PC-9 (cell line): ENCODE data around the gene RPS14. TPM values are rescaled to one million over a fixed set of nuclear protein-coding genes. Genes with fewer than 3 reads are reported as not detected.

Experiments used
- BruUV-seq: library from RNA; stranded (reverse); fragments of 400-500 nt; replicated peaks from 2 replicates; lab custom pipeline; 2021; lab: Mats Ljungman, UMichigan
- CTCF ChIA-PET: fragments of 300-600 bp; sonication (Branson Sonifier 250); formaldehyde crosslinking; loops from one replicate; lab custom pipeline; 2022; ENCODE audit warnings: antibody characterized with exemption; lab: Charles Lee
- POLR2A ChIA-PET: fragments of 300-600 bp; sonication (Branson Sonifier 250); formaldehyde crosslinking; loops from one replicate; lab custom pipeline; 2022; ENCODE audit warnings: antibody characterized with exemption; ENCODE audit not compliant: unreplicated experiment; lab: Charles Lee
- DNase-seq, 2 experiments: peaks; one replicate each; pipeline versions ENCODE4 v3.0.0 to v3.0.0-alpha.2; 2015 to 2022; ENCODE audit warnings: mixed read lengths in 1 of 2
- H2AFZ ChIP-seq: fragments of 200-600 bp; sonication (generic); 2 replicates; pipeline ENCODE4 v1.8.1; 2017; ENCODE audit warnings: antibody characterized with exemption
- H3F3A ChIP-seq: fragments of 200-600 bp; sonication (generic); 2 replicates; pipeline ENCODE4 v1.8.1; 2017; ENCODE audit warnings: antibody characterized with exemption, mild to moderate bottlenecking, low read depth; ENCODE audit not compliant: insufficient read depth
- H3K27ac ChIP-seq: fragments of 200-600 bp; sonication (generic); 2 replicates; pipeline ENCODE4 v1.6.1; 2016; ENCODE audit warnings: mixed run types
- H3K27me3 ChIP-seq: fragments of 200-600 bp; sonication (generic); 2 replicates; pipeline ENCODE4 v1.6.1; 2016; ENCODE audit warnings: low read depth, mixed run types; ENCODE audit not compliant: insufficient read depth
- H3K36me3 ChIP-seq: fragments of 200-600 bp; sonication (generic); 2 replicates; pipeline ENCODE4 v1.6.1; 2016; ENCODE audit warnings: low read depth, mixed run types
- H3K4me1 ChIP-seq: fragments of 200-600 bp; sonication (generic); replicated peaks from 2 replicates; pipeline ENCODE4 v1.6.1; 2016; ENCODE audit warnings: mixed run types; ENCODE audit not compliant: insufficient read depth
- H3K4me2 ChIP-seq: fragments of 200-600 bp; sonication (generic); 2 replicates; pipeline ENCODE4 v1.6.1; 2017; ENCODE audit warnings: mixed run types
- H3K4me3 ChIP-seq: fragments of 200-600 bp; sonication (generic); 2 replicates; pipeline ENCODE4 v1.6.1; 2016; ENCODE audit warnings: mixed run types
- H3K79me2 ChIP-seq: fragments of 200-600 bp; sonication (generic); 2 replicates; pipeline ENCODE4 v1.6.1; 2017; ENCODE audit warnings: low read depth, mixed run types
- H3K9me2 ChIP-seq: fragments of 200-600 bp; sonication (generic); 2 replicates; pipeline ENCODE4 v1.8.1; 2017; ENCODE audit warnings: mild to moderate bottlenecking; ENCODE audit not compliant: insufficient read depth
- H3K9me3 ChIP-seq: fragments of 200-600 bp; sonication (generic); 2 replicates; pipeline ENCODE4 v1.8.1; 2016; ENCODE audit warnings: low read depth; ENCODE audit not compliant: insufficient read depth
- H4K20me1 ChIP-seq: fragments of 200-600 bp; sonication (generic); 2 replicates; pipeline ENCODE4 v1.8.1; 2017; ENCODE audit not compliant: insufficient read depth
- EZH2 ChIP-seq: fragments of 200-600 bp; sonication (generic); IDR thresholded peaks from 2 replicates; pipeline ENCODE4 v1.8.0; 2017; ENCODE audit warnings: antibody characterized with exemption, low read depth
- intact Hi-C: fragments of 100-400 bp; cut with micrococcal nuclease; formaldehyde crosslinking; loops from one replicate; pipeline ENCODE4 v1.10.0; 2022; ENCODE audit not compliant: unreplicated experiment
- total RNA-seq: library from RNA; stranded (reverse); gene quantifications from 2 replicates; pipeline ENCODE4 v1.2.3, GENCODE V29; 2021
- TF ChIP-seq, protein P1 (sequence below): fragments of 200-600 bp; sonication (generic); conservative IDR thresholded peaks from 2 replicates; pipeline ENCODE4 v1.6.1; 2017; ENCODE audit warnings: mixed run types, antibody characterized with exemption, mild to moderate bottlenecking, moderate library complexity

Gene RPS14
- total RNA-seq, 1 experiment from 2014 or later, result 2,907 TPM

DNA sequence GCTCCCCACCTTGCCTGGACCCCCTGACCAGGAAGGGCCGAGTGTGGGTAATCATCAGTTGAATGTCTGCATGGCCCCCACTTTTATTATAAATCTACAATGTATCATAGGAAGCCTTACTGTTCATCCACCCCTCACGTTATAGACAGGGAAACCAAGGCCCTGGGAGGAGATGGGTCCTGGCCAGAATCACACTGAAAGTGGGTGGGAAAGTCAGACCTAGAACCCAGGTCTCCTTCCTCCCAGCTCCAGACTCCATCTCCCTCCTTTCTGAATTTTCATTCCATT is 53.9 kb downstream of the RPS14 start:
- no peaks in the 10 kb centered on the region for H3K9me3 ChIP-seq
- intact Hi-C loops, result loop anchor here (5.0 kb wide), 1 partner anchor 42 kb away; no protein-coding TSS in a partner anchor
- POLR2A ChIA-PET, result no interaction called here
- H3K27ac ChIP-seq, result no peak overlapping the region
- no peak for TF ChIP-seq EZH2
- TF ChIP-seq, protein P1, sequence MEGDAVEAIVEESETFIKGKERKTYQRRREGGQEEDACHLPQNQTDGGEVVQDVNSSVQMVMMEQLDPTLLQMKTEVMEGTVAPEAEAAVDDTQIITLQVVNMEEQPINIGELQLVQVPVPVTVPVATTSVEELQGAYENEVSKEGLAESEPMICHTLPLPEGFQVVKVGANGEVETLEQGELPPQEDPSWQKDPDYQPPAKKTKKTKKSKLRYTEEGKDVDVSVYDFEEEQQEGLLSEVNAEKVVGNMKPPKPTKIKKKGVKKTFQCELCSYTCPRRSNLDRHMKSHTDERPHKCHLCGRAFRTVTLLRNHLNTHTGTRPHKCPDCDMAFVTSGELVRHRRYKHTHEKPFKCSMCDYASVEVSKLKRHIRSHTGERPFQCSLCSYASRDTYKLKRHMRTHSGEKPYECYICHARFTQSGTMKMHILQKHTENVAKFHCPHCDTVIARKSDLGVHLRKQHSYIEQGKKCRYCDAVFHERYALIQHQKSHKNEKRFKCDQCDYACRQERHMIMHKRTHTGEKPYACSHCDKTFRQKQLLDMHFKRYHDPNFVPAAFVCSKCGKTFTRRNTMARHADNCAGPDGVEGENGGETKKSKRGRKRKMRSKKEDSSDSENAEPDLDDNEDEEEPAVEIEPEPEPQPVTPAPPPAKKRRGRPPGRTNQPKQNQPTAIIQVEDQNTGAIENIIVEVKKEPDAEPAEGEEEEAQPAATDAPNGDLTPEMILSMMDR, result no peak
- DNase-seq, result no peak
- no peaks in the 10 kb centered on the region for H3K36me3 ChIP-seq
- H3F3A ChIP-seq, result 0 out of 2 replicates have a peak, but pooled peaks cover 5% of the 10 kb centered on the region
- CTCF ChIA-PET, result no interaction called here
- no peak overlapping the region for H3K4me2 ChIP-seq
- no TSS peak for BruUV-seq
- no peak overlapping the region for H3K4me3 ChIP-seq
- H2AFZ ChIP-seq, result no peak overlapping the region
- H3K27me3 ChIP-seq, result no peaks in the 10 kb centered on the region
- no peaks in the 10 kb centered on the region for H4K20me1 ChIP-seq
- no peaks in the 10 kb centered on the region for H3K79me2 ChIP-seq
- H3K9me2 ChIP-seq, result no peaks in the 10 kb centered on the region
- H3K4me1 ChIP-seq, result no peaks in the 10 kb centered on the region

DNA sequence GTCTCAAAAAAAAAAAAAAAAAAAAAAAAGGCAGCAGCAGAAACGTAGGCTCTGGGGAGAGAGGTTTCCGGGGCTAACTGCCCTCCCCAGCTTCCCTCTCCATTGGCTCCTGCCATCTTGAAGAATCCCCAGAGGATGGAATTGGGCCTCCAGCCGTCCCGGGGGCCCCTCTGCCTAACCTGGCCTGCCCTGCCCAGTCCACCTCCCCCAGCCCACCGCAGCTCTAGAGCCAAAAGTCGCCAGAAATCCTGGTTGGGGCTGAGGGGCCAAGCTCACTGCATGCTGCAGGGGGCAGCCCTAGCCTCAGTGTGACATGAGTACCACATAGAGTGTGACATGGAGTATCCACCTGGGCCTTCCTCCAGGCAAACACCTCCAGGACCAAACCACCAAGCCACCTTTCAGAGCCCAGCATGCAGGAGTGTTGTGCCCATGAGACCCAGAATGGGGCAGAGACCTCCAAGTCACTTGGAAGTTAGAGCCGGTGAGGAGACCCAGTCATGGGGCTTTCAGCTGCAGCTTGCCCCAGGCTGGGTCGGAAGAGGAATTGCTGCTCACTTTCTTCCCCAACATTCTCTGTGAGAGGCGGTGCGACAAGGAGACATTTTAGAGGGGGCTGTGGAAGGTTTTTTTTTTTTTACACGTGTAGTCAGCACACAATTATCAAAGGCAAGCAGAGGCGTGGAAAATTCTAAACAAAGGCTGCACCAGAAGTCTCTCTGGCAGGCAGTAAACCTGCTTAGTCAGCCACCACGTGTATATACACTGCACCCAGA is 54.4 kb downstream of the RPS14 start:
- Histone ChIP-seq H3F3A (0 out of 2 replicates have a peak, but pooled peaks cover 1% of the 10 kb centered on the region), H3K4me3 (no peak overlapping the region), H3K27ac (no peak overlapping the region), H3K4me1 (no peaks in the 10 kb centered on the region), H4K20me1 (no peaks in the 10 kb centered on the region), H3K36me3 (no peaks in the 10 kb centered on the region), H3K9me2 (no peaks in the 10 kb centered on the region), H2AFZ (no peak overlapping the region), H3K4me2 (no peak overlapping the region), H3K9me3 (no peaks in the 10 kb centered on the region), H3K79me2 (no peaks in the 10 kb centered on the region), H3K27me3 (no peaks in the 10 kb centered on the region)
- POLR2A ChIA-PET, result no interaction called here
- no TSS peak for BruUV-seq
- no peak for DNase-seq
- TF ChIP-seq, protein P1, result no peak
- no peak for TF ChIP-seq EZH2
- CTCF ChIA-PET, result no interaction called here
- intact Hi-C loops, result loop anchor here (5.0 kb wide), 1 partner anchor 42 kb away; no protein-coding TSS in a partner anchor

- Histone ChIP-seq H3K9me3 (no peaks in the 10 kb centered on the region), H4K20me1 (no peaks in the 10 kb centered on the region), H3K27ac (no peak overlapping the region), H3K27me3 (no peaks in the 10 kb centered on the region), H3K9me2 (no peaks in the 10 kb centered on the region), H3F3A (no peaks in the 10 kb centered on the region), H3K4me2 (no peak overlapping the region), H3K36me3 (no peaks in the 10 kb centered on the region), H3K79me2 (no peaks in the 10 kb centered on the region), H3K4me3 (no peak overlapping the region), H2AFZ (no peak overlapping the region), H3K4me1 (no peaks in the 10 kb centered on the region)
- no TSS peak for BruUV-seq
- TF ChIP-seq, protein P1, result no peak
- no peak for TF ChIP-seq EZH2
- intact Hi-C loops, result no loop called here
- POLR2A ChIA-PET, result no interaction called here
- CTCF ChIA-PET, result no interaction called here
- no peak for DNase-seq
Measured at GRCh38 chr5:150394131-150394530, 55.4 kb downstream of the RPS14 start.
